HG02973 (cell line): ENCODE results near the gene FAM83B.
"Not testable (repeated sequence)": the region's sequence is repeated elsewhere in the genome, so short reads cannot be mapped to it uniquely, and the experiment has no call there.

Source experiments
- ATAC-seq: cut with Tn5 transposase; IDR thresholded peaks from one replicate; pipeline ENCODE4 v1.9.1; 2021; ENCODE audit warnings: moderate library complexity; ENCODE audit not compliant: unreplicated experiment

FAM83B gene

DNA sequence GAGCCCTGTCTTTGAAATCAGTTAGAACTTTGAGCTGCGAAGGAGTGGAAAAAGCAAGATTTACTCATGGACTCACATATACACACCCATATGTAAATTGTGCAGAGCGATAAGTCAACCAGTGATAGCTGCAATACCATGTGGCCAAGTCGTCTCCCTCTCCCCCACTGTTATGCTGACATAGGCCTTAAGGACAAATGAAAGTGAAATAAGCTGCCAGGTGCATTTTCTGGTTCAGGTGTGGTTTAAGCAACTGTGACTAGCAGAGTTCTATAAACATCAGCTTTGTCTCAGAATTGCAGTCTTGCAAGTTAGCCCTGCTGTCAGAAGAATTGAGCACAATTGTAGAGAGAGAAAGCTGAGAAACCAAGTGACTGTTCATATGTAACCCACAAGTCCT is 9.6 kb downstream of the FAM83B start:
- no peak for ATAC-seq

DNA sequence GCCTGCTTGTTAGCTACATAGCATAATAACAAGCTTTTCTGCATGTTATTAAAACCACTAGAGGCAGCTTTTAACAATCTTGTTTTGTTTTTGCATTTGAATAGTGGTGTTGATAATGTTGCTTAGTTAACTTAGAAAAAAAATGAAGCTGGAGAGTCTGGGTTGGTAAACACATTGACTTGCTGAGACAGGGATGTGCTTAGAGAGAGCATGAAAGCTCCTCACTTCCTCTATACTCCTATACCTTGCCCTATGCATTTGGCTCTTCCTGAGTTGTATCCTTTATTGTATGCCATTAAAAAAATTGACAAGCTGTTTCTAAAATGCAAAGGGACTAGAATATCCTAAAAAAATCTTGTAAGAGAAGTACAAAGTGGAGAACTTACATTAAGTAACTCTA is 13.6 kb downstream of the FAM83B start:
- ATAC-seq: no peak

DNA sequence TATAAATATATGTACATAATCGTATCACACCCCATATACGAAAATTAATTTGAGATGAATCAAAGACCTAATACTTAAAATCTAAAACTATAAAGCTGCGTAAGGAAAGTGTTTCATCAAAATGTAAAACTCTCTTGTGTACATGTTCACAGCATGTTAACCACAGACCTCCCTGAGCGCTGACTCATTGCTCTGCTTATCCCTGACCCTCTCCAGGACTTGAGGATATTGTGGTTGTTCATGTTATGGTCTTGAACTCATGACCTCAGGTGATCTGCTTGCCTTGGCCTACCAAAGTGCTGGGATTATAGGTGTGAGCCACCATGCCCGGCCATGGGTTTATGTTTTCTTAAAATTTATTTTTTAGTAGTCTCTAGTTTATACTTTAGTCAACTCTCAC is 14.2 kb downstream of the FAM83B start:
- no peak for ATAC-seq

DNA sequence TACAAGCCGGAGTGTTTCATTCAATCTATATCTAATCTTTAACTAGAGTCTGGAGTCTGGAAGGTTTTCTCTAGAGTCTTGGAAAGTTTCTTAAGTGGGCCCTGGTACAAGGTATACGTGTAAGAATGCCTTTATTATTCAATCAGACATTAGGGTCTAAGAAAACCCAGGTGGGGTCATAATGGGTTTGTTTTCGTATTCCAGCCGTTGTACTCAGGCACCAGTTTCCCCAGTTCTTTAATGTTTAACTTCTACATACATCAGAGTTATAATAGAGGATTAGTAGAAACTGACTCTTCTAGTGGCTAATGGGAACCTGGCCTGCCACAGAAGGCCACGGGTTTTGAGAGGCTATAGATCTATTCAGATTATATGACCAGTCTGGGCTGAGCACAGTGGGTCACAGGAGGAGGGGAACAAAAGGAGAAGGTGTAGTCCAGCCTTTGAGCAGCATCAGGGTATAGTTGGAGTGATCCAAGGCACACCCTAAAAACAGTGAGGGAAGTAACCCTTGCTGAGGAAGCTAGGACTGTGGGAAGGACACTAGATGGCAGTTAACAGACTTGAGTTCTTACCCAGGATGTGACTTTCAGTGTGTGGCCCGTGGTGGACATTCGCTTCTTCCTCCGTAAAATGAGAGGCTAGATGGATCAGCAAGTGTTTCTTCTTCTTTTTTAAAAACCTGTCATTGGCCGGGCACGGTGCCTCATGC is 15.5 kb downstream of the FAM83B start:
- ATAC-seq: no peak

DNA sequence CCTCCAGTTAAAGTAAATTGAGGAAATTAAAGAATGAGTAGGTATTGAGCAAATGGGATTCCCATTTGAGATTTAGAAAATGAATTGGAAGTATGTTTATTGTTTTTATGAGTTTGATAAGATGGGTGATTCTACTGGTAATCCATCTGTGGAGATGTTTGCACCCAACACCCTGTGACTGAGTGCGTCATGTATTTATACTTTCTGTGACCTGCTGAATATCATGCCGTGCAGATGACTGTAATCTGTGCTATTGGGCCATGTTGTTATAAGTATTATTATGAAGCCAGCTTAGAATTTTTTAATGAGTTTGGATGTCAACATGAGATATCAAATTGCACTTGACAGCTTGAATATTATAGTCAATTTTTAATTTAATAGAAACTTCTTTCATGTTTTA is 17.7 kb downstream of the FAM83B start:
- no peak for ATAC-seq

DNA sequence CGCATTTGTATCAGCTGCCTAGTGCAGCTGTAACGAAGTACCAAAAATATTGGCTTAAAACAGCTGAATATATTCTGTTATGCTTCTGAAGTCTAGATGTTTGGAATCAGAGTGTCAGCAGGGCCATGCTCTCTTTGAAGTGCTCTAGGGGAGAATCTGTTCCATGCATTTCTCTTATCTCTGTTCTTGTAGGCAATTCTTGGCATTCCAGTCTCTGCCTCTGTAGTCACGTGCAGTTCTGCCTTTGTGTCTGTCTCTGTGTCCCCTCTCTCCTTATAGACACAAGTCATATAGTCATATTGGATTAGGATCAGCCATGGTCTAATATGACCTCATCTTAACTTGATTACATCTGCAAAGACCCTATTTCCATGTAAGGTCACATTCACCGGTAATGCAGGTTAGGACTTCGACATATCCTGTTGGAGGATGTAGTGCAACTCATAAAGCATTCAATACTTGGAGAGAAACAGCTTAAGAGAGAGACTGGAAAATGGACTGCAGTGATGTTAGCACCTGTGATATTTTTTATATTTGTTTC is 18.6 kb downstream of the FAM83B start:
- no peak for ATAC-seq

DNA sequence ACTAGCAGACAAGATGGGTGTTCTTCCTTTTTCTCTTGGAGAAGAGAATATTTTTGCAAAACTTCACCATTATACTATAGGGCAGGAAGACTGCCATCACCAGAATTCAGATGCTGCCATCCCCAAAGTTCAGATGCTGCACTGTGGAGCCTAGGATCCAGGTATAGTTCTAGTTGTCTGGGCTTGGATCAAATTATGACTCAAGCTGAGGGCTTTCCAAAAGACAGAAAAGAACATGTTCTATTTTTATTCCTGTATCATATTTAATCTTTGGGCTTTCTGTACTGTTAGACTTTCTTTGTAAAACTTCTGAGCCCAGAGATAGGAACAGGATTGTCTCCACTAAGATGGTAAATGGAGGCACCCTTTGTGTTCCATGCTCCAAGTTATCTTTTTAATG is 22.0 kb downstream of the FAM83B start:
- ATAC-seq: no peak

DNA sequence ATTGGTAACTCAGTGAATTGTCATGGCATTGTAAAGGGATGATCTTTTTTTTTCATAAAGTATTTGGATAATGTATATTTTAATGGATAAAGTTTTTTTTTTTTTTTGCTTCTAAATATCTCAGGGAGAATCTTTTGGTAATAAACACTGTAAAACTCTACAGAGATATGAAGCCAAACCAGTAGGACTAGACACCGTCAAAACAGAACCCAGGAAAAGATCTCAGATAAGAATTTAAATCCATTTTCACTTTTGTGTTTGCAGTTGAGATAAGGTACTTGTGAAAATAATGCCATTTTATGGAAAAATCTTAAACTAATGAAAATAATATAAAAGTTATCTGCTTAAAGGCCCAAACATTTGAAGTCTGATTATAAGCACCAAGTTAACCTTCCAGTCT is 27.0 kb downstream of the FAM83B start:
- ATAC-seq: no peak

DNA sequence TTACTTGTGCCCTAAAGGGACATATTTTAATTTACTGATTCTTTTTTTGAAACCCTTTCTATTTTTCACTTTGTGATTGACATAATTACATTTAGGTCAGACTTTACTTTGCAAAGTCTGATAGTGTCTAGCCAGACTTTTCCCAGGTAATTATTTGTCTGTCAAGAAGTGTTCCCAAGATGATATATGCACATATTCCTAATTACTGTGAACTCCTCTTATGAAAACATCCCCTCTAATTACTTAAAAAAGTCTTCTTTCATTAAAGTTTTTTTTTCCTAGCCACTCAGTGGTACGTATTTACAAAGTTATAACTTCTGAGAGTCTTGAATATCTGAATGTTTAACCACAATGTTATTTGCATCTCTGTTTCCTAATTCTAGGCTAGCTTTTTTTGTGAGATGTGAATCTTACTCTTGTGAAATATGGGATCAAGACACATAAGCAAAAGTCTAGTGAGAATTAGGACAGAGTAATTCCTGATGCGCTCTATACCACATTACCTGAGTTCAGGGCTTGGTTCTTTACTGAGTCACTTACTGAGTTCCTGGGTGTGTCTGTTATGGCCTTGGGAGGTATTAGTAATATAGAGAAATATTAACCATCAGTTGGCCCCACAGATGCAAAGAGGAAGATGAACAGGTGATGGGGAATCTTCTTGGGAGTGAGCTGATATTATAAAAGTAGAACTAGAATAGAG is 27.9 kb downstream of the FAM83B start:
- no peak for ATAC-seq

DNA sequence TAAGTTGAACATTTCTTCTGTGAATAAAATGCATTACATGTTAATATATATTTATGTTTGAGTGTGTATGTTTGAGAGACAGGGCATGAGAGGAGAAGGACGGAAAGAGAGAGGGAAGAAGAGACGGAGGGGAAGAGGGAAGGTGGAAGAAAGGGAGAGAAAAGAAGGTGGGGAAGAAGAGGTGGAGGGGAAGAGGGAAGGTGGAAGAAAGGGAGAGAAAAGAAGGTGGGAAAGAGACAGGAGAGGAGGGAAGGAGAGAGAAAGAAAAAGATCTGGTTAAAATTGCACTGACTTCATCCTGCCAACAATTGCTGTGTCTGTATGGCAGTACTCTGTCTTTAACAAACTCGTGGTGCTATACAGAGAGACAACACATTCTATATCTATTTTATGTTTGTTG is 29.0 kb downstream of the FAM83B start:
- ATAC-seq: no peak

DNA sequence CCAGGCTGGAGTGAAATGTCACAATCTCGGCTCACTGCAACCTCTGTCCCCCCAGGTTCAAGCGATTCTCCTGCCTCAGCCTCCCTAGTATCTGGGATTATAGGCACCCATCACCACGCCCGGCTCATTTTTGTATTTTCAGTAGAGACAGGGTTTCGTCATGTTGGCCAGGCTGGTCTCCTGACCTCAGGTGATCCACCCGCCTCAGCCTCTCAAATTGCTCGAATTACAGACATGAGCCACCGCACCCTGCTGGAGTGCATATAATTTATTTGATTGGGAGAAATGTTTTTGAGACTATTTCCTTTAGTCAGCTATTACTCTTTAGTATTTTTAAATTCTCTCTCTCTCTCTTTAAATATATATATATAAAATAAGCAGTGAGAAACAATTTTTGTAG is 29.8 kb downstream of the FAM83B start:
- ATAC-seq: no peak

DNA sequence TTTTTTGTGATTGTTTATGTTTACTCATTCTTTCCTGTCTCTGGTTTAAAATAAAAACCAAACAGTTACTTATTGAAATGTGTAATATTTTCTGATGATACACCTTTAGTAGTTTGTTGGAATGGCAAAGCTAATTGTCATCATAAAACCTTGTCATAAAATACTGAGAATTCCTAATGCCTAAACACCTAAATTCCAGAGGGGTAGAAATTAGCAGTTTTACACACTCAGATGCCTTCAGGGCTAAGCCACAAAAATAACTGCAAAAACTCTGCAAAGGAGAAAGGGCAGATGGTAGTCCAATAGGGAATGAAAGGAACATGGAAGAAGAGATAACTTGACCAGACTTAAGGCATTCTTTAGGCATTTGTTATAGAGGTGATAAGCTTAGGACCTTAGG is 30.3 kb downstream of the FAM83B start:
- no peak for ATAC-seq

DNA sequence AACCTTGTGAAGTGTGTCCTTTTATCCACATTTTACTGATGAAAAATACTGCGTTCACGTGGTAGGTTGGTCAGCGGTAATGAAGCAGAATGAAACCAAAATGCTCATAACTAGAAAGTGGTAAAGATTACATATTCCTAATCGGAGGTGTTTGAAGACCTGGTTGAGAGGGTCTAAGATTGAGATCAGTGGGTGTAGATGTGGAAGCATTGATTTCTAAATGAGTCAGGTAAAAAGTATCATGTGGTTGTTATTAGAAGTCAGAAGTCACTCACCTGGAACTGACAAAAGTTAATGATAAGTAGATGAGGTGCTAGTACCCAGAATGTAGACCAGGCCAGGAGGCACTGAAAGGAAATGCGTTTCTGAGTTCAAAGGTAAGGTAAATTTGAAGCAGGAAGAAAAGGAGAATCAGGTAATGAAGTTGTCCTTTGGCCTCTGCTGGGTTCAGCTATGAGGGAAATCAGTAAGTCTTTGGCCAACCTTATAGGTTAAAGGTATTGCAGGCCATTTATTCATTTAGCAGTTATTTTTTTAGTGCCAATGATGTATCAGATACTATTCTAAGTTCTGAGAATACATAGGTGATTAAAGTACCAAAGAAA is 31.2 kb downstream of the FAM83B start:
- no peak for ATAC-seq

DNA sequence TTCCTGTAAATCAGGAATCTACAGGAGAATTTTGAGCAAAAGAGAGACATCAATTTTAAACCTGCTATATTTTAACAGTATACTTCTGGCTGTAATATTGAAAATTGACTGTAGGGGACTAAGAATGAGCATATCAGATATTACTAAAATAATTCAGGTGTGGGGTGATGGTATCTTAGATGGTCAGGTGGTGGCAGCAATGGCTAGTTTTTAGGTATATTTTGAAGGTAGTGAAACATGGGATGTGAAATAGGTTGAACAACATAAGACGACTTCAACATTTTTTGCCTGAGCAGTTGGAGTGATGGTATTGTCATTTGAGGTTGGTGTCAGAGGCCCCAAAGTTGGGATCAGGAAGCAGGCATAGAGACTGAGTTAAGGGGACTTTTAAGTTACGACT is 32.1 kb downstream of the FAM83B start:
- ATAC-seq: no peak

DNA sequence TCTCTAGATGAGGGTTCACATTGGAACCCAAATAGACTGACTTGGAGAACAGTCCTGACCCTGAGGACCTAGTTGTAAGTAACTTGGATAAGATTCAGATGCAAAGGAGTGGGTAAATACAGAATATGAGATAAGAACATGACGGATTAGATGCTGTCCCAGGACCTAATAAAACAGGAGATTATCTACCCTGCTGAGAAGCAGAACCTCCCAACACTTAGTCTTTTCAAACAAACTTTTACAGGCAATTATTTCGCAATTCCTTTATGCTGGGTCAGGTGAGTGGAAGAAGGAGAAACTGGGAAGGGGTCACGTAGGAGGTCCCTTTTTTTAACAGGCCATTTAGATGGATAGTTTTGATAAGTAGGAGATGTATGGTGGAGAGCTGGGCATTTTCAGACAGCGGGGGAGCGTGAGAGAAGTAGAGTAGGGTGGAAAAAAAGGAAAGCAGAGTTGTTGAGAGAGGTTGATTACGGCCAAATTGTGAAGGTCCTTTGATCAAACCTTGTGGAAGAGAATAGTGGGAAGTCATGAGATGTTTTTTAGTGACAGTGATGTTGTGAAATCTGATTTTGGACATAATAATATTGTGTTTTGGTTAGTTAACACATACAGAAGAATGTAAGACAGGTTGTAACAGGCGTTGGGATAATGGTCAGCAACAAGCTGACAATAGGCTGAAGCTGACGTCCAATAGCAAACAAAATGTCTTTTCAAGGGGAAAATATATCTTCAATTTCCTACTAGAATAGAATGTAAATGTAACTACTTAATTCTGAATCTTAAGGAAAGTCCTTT is 32.8 kb downstream of the FAM83B start:
- no peak for ATAC-seq

DNA sequence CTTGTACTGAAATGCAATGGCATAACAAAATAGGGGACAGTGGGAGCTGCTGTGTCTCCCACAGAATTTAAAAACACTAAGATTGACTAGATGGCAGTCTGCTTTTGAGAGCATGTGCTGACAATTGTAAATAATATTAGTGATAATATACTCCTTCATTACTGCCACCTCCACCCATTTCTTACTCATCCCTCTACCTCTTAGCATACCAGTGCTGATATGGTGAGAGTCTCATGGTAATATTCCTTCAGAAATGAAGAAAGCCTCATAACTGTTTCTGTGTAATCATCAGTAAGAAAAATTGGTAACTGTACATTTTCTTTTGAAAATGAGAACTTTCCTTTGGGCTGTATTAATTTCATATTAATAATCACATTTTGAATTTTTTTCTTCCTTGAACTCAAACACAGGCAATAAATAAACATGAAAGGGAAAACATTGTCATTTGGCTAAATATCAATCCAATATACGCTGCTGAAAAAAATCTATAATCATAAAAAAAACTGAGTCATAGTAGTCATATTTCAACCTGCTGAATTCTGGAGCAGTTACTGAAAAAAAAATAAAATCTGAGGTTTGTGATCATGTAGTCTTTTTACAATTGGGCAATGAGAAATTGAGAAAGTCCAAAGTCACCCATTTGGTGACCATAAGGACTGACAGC is 34.6 kb downstream of the FAM83B start:
- ATAC-seq: no peak

DNA sequence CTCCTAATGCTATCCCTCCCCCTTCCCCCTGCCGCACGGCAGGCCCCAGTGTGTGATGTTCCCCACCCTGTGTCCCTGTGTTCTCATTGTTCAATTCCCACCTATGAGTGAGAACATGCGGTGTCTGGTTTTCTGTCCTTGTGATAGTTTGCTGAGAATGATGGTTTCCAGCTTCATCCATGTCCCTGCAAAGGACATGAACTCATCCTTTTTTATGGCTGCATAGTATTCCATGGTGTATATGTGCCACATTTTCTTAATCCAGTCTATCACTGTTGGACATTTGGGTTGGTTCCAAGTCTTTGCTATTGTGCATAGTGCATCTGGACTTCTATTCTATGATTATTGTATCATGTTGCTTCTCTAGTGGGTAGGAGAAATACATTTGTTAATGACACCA is 35.3 kb downstream of the FAM83B start:
- not testable (repeated sequence) for ATAC-seq

DNA sequence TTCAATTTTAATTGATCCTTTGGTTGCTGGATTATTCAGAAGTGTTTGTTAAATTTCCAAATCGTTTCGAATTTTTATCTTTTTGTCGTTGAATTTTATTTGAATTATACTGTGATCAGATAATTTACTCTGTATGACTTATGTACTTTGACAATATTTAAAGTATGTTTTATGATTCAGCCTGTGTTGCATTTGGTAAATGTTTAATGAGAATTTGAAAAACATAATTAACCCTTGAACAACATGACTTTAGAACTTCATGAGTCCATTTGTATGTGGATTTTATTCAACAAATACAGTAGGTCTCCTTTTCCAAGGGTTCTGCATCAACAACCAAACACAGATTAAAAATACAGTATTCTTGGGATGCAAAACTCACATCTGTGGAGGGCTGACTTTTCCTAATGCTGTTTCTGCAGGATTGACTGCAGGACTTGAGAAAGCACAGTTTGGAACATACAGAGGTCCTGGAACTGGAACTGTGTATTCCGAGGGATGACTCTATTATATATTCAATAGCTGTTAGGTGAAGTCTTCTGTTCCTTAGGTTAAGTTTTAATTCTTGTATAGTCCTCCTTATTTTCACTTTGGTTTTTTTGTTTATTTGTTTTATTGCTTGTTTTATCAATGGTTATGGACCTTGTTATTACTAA is 40.5 kb downstream of the FAM83B start:
- no peak for ATAC-seq

DNA sequence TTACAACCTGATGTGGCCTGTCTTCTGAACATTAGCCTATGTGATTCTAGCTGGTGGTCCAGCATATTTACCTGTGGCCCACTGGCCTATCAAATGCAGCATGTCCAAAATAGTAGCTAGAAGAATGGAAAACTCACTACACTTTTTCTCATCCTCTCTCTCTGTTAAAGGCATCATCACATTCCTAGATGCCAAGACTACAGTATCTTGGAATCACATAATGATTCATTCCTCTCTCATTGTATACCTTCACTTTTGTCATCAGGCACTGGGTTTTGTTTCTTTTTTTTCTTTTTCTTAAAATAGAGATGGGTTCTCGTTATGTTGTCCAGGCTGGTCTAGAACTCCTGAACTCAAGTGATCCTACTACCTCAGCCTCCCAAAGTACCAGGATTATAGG is 45.0 kb downstream of the FAM83B start:
- no peak for ATAC-seq

DNA sequence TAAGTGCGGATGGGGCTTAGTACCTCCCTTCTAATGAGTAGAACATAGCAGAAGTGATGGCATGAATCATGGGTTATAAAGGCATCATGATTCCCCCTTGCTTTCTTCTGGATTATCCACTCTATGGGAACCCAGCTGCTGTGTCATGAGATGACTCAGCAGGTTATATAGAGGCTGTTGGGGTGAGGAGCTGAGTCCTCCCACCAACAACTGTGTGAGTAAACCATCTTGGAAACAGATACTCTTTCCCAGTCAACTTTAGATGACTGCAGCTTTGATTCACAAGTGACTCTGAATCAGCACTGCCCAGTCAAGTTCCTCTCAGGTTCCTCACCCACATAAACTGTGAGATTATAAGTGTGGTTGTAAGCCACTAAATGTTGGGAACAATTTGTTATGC is 46.3 kb downstream of the FAM83B start:
- no peak for ATAC-seq
